K562 (cell line): ENCODE data around the gene VAMP4. TPM values are rescaled to one million over a fixed set of nuclear protein-coding genes. Genes with fewer than 3 reads are reported as not detected.

Source experiments
- ATAC-seq: fragments of 200-7000 bp; cut with Tn5 transposase; 3 replicates; pipeline ENCODE4 v1.9.1; 2020; ENCODE audit warnings: moderate library complexity
- BruUV-seq: library from RNA; stranded (reverse); fragments of 400-500 nt; replicated peaks from 2 replicates; lab custom pipeline; 2021; lab: Mats Ljungman, UMichigan
- CTCF ChIA-PET: fragments of 300-600 bp; formaldehyde crosslinking; extraction: SDS; loops from one replicate; lab custom pipeline; 2021; ENCODE audit warnings: low intra/inter-chr PET ratio; lab: Yijun Ruan, JAX
- POLR2A ChIA-PET: fragments of 300-600, 350-650 bp; sonication (Branson Sonifier 250); formaldehyde crosslinking; extraction: SDS; loops from one replicate; lab custom pipeline; 2021; ENCODE audit warnings: antibody characterized with exemption, inconsistent platforms; lab: Yijun Ruan, JAX
- DNase-seq, 4 experiments: peaks; one replicate each; pipeline versions ENCODE4 v3.0.0 to v3.0.0-alpha.2; 2011 to 2018; ENCODE audit warnings: low spot score in 3 of 4, mixed read lengths in 3 of 4; ENCODE audit errors: extremely low read depth in 1 of 4
- FAIRE-seq: peaks from 2 replicates; lab custom pipeline; 2011; peaks lifted over from hg19 to GRCh38; lab: Jason Lieb, UNC
- H2AFZ ChIP-seq: 2 replicates; pipeline ENCODE4 v1.6.0; 2011; ENCODE audit warnings: low read depth, low read length, control low read depth, inconsistent platforms
- H3K27ac ChIP-seq: fragments of 200-600 bp; 3 replicates; pipeline ENCODE4 v1.8.0; 2011; ENCODE audit warnings: low read depth, mild to moderate bottlenecking, control low read depth, inconsistent platforms, low read length, moderate library complexity, mixed read lengths; ENCODE audit errors: extremely low read depth
- H3K27me3 ChIP-seq, 2 experiments: fragments of 300-600 bp in 1 of 2; 2 replicates in 1 of 2; 3 replicates in 1 of 2; pipeline versions ENCODE4 v1.6.0 to v1.8.0; 2011; ENCODE audit warnings: inconsistent platforms in 2 of 2, low read length in 2 of 2, mild to moderate bottlenecking in 1 of 2, mixed read lengths in 1 of 2, moderate library complexity in 1 of 2; ENCODE audit not compliant: control insufficient read depth in 2 of 2, insufficient read depth in 2 of 2
- H3K36me3 ChIP-seq: fragments of 300-600 bp; 3 replicates; pipeline ENCODE4 v1.8.0; 2011; ENCODE audit warnings: mild to moderate bottlenecking, low read length, inconsistent platforms; ENCODE audit not compliant: control insufficient read depth, insufficient read depth
- H3K4me1 ChIP-seq, 2 experiments: fragments of 200-600 bp in 1 of 2; replicated peaks in 1 of 2; 2 replicates in 1 of 2; 3 replicates in 1 of 2; pipeline versions ENCODE4 v1.5.1 to v1.8.0; 2011; ENCODE audit warnings: inconsistent platforms in 2 of 2, low read length in 2 of 2, mild to moderate bottlenecking in 1 of 2, mixed read lengths in 1 of 2, moderate library complexity in 1 of 2; ENCODE audit not compliant: control insufficient read depth in 2 of 2, insufficient read depth in 2 of 2
- H3K4me2 ChIP-seq: 2 replicates; pipeline ENCODE4 v1.6.1; 2011; ENCODE audit warnings: low read length, control low read depth, inconsistent platforms, mixed read lengths; ENCODE audit not compliant: insufficient read depth
- H3K4me3 ChIP-seq: fragments of 200-600 bp; sonication (generic), shearing (Covaris generic); 2 replicates; pipeline ENCODE4 v1.5.1; 2016; ENCODE audit warnings: control low read depth, inconsistent platforms
- H3K79me2 ChIP-seq: fragments of 200-600 bp; 3 replicates; pipeline ENCODE4 v1.8.0; 2011; ENCODE audit warnings: low read length, inconsistent platforms; ENCODE audit not compliant: control insufficient read depth, insufficient read depth
- H3K9ac ChIP-seq, 2 experiments: 2 replicates each; pipeline versions ENCODE4 v1.6.0 to v1.6.1; 2011; ENCODE audit warnings: low read depth in 2 of 2, low read length in 2 of 2, control low read depth in 1 of 2, inconsistent platforms in 1 of 2, mild to moderate bottlenecking in 1 of 2, mixed read lengths in 1 of 2; ENCODE audit not compliant: insufficient read depth in 1 of 2
- H3K9me1 ChIP-seq: one replicate; pipeline ENCODE4 v1.6.0; 2011; ENCODE audit warnings: inconsistent platforms, mild to moderate bottlenecking, low read length, moderate library complexity; ENCODE audit not compliant: control insufficient read depth, insufficient read depth
- H3K9me3 ChIP-seq: replicated peaks from 2 replicates; pipeline ENCODE4 v1.5.1; 2011; ENCODE audit warnings: low read depth, low read length, inconsistent platforms; ENCODE audit not compliant: control insufficient read depth, insufficient read depth
- H4K20me1 ChIP-seq: replicated peaks from 2 replicates; pipeline ENCODE4 v1.6.1; 2011; ENCODE audit warnings: low read length, inconsistent platforms, mixed read lengths; ENCODE audit not compliant: control insufficient read depth, insufficient read depth
- ATF7 ChIP-seq: fragments of 450-650 bp; IDR thresholded peaks from 2 replicates; pipeline ENCODE4 v1.7.1; 2014; ENCODE audit warnings: mild to moderate bottlenecking, moderate library complexity
- BRD9 ChIP-seq: fragments of 450-650 bp; IDR thresholded peaks from 2 replicates; pipeline ENCODE4 v1.6.1; 2018; ENCODE audit warnings: low read depth; ENCODE audit not compliant: partially characterized antibody
- C11orf30 ChIP-seq: fragments of 450-650 bp; IDR thresholded peaks from 2 replicates; pipeline ENCODE4 v1.6.1; 2016; ENCODE audit warnings: low read depth, mild to moderate bottlenecking
- CBX8 ChIP-seq: fragments of 200-600 bp; sonication (generic); IDR thresholded peaks from 2 replicates; pipeline ENCODE4 v1.6.1; 2012; ENCODE audit warnings: borderline replicate concordance, mixed run types, low read depth, mild to moderate bottlenecking, moderate library complexity, mixed read lengths, low read length, control low read depth, inconsistent platforms; ENCODE audit not compliant: poor library complexity, severe bottlenecking; ENCODE audit errors: extremely low read depth
- CEBPB ChIP-seq: fragments of 450-650 bp; IDR thresholded peaks from 2 replicates; pipeline ENCODE4 v1.6.1; 2016; ENCODE audit warnings: missing genetic modification characterization, missing compliant biosample characterization
- GABPB1 ChIP-seq: sonication (generic); formaldehyde crosslinking; IDR thresholded peaks from 2 replicates; pipeline ENCODE4 v1.8.0; 2022; ENCODE audit warnings: mild to moderate bottlenecking, missing genetic modification reagents
- HMGXB4 ChIP-seq: sonication (generic); formaldehyde crosslinking; IDR thresholded peaks from 2 replicates; pipeline ENCODE4 v1.8.1; 2023; ENCODE audit warnings: mild to moderate bottlenecking, missing genetic modification reagents
- KLF13 ChIP-seq: fragments of 450-650 bp; IDR thresholded peaks from 2 replicates; pipeline ENCODE4 v1.6.1; 2016; ENCODE audit warnings: missing genetic modification characterization, low read depth, mild to moderate bottlenecking, missing compliant biosample characterization, moderate library complexity, borderline replicate concordance
- MTA1 ChIP-seq: fragments of 450-650 bp; IDR thresholded peaks from 2 replicates; pipeline ENCODE4 v1.6.1; 2017; ENCODE audit warnings: borderline replicate concordance
- NR1H2 ChIP-seq: sonication (generic); formaldehyde crosslinking; IDR thresholded peaks from 2 replicates; pipeline ENCODE4 v1.4.0; 2020; ENCODE audit warnings: mild to moderate bottlenecking, missing genetic modification reagents
- NR3C1 ChIP-seq: sonication (generic); formaldehyde crosslinking; IDR thresholded peaks from 2 replicates; pipeline ENCODE4 v1.8.1; 2022; ENCODE audit warnings: missing genetic modification reagents
- NRF1 ChIP-seq, 2 experiments: fragments of 450-650 bp; IDR thresholded peaks in 1 of 2; conservative IDR thresholded peaks in 1 of 2; 2 replicates each; pipeline ENCODE4 v1.6.1; 2014; ENCODE audit warnings: mild to moderate bottlenecking in 2 of 2
- PATZ1 ChIP-seq: fragments of 250-450 bp; sonication (Bioruptor Pico); IDR thresholded peaks from 2 replicates; pipeline ENCODE4 v1.5.0; 2020; ENCODE audit warnings: mild to moderate bottlenecking, borderline replicate concordance
- RHOXF2B ChIP-seq: fragments of 250-450 bp; sonication (Bioruptor Pico); conservative IDR thresholded peaks from 2 replicates; pipeline ENCODE4 v1.5.1; 2021
- SMAD3 ChIP-seq: fragments of 450-650 bp; formaldehyde crosslinking; conservative IDR thresholded peaks from 2 replicates; pipeline ENCODE4 v1.4.0; 2020; ENCODE audit warnings: mild to moderate bottlenecking
- SNAPC5 ChIP-seq: fragments of 250-450 bp; sonication (Bioruptor Pico); IDR thresholded peaks from 2 replicates; pipeline ENCODE4 v1.8.0; 2021; ENCODE audit warnings: moderate library complexity, mild to moderate bottlenecking, inconsistent platforms
- SNIP1 ChIP-seq: fragments of 450-650 bp; IDR thresholded peaks from 2 replicates; pipeline ENCODE4 v1.7.1; 2017; ENCODE audit warnings: low read depth, mild to moderate bottlenecking
- SP1 ChIP-seq: sonication (generic); formaldehyde crosslinking; IDR thresholded peaks from 2 replicates; pipeline ENCODE4 v1.8.1; 2022; ENCODE audit warnings: mild to moderate bottlenecking, missing genetic modification reagents
- SRSF3 ChIP-seq: fragments of 200-400 bp; formaldehyde crosslinking; IDR thresholded peaks from 2 replicates; pipeline ENCODE4 v1.6.1; 2016; ENCODE audit warnings: mild to moderate bottlenecking, low read length, moderate library complexity; ENCODE audit not compliant: insufficient read depth
- ZNF764 ChIP-seq: fragments of 250-450 bp; sonication (Bioruptor Pico); IDR thresholded peaks from 2 replicates; pipeline ENCODE4 v1.4.0; 2020; ENCODE audit warnings: low read depth, mild to moderate bottlenecking, moderate library complexity
- WGBS: fragments of 100-300 bp; shearing (Covaris generic); methylation state at CpG from one replicate; pipeline ENCODE4 v1.1.6; 2016; ENCODE audit warnings: low coverage, mixed read lengths; ENCODE audit not compliant: insufficient coverage; ENCODE audit errors: missing lambda C conversion rate; 5-methylcytosine and 5-hydroxymethylcytosine counted together
- in situ Hi-C: fragments of 300-500 bp; cut with MboI; formaldehyde crosslinking; loops from 4 replicates; pipeline ENCODE4 v1.15.0; 2018; ENCODE audit warnings: inconsistent platforms, mixed read lengths
- intact Hi-C: fragments of 100-400 bp; cut with micrococcal nuclease; formaldehyde crosslinking; loops from 2 replicates; pipeline ENCODE4 v1.14.2; 2022
- polyA plus RNA-seq, 8 experiments: library from polyadenylated mRNA; depleted of rRNA in 4 of 8; stranded (reverse) in 5 of 8; unstranded in 3 of 8; fragments of >200 nt; fragmentation: Nextera tagmentation in 2 of 8; fragmentation: Illumina TruSeq in 1 of 8; extraction: Ambion mirVana in 2 of 8; extraction: Trizol in 1 of 8; gene quantifications; 2 replicates each; pipeline versions ENCODE4 v1.2.1 to v1.2.3, GENCODE V29; 2011 to 2014; ENCODE audit warnings: inconsistent platforms in 1 of 8, missing spikeins in 1 of 8
- total RNA-seq, 7 experiments: library from RNA; depleted of rRNA in 6 of 7; stranded (reverse); fragments of >200 nt in 6 of 7; fragmentation: Illumina TruSeq in 2 of 7; extraction: Trizol in 2 of 7; gene quantifications; 2 replicates each; pipeline versions ENCODE4 v1.2.1 to v1.2.3, GENCODE V29; 2011 to 2021; ENCODE audit warnings: low replicate concordance in 1 of 7

The VAMP4 gene
- total and polyA plus RNA-seq, 9 of the 15 experiments (the other 6 are each of a cell fraction or from before 2014, with no cell fraction given): 3.3 to 21.4 (median 11.9) TPM

GRCh38 chr1:171769171-171769570, 27.3 kb upstream of the VAMP4 start (continued):
- TF ChIP-seq PATZ1 (CRISPR knock-in tag): no peak
- no peak for TF ChIP-seq CEBPB (tag)
- TF ChIP-seq SNIP1: no peak
- TF ChIP-seq GABPB1 (CRISPR knock-in tag): no peak
- TF ChIP-seq NR3C1 (CRISPR knock-in tag): no peak
- TF ChIP-seq C11orf30: peak; percentile 95
- TF ChIP-seq SNAPC5 (CRISPR knock-in tag): no peak
- TF ChIP-seq SRSF3: no peak
- no peak for TF ChIP-seq KLF13 (tag)

GRCh38 chr1:171763764-171764163, 21.9 kb upstream of the VAMP4 start:
- TF ChIP-seq NRF1 (conservative IDR thresholded peaks at IDR 0.05 in 1 of 2, IDR thresholded peaks at IDR 0.05 in 1 of 2) (no peak), HMGXB4 (CRISPR knock-in tag) (no peak), SMAD3 (no peak), NR1H2 (CRISPR knock-in tag) (no peak), MTA1 (no peak), ZNF764 (no peak), RHOXF2B (CRISPR knock-in tag) (no peak), SP1 (CRISPR knock-in tag) (no peak), CBX8 (no peak), BRD9 (no peak), ATF7 (no peak)
- in situ Hi-C loops (no loop called here), intact Hi-C loops (loop anchor here (2.0 kb wide), 2 partner anchors 17 to 21 kb away; partner anchors contain the start of genes METTL13 and VAMP4)
- ChIA-PET CTCF (no interaction called here), POLR2A (interaction anchor here (1.0 to 1.6 kb wide), 2 partner anchors 9 to 12 kb away, joined by 3 to 5 read pairs; no protein-coding TSS in a partner anchor)
- DNase-seq: no peak
- H3K36me3 ChIP-seq: no peaks in the 10 kb centered on the region
- peak overlapping the region; percentile 92 for H2AFZ ChIP-seq
- H3K27ac ChIP-seq: 0 out of 3 replicates have a peak overlapping the region, but pooled peaks have one; percentile 14
- no peaks in the 10 kb centered on the region for H3K9me3 ChIP-seq
- H3K4me3 ChIP-seq: no peak overlapping the region
- H3K4me2 ChIP-seq: no peak overlapping the region
- no peaks in the 10 kb centered on the region for H3K79me2 ChIP-seq
- WGBS: 69% methylated on average over 6 of the region's 6 CpGs
- H3K9ac ChIP-seq: no peak overlapping the region; a peak in 1 of 4 replicates
- H4K20me1 ChIP-seq: no peaks in the 10 kb centered on the region
- H3K4me1 ChIP-seq: peaks cover 14 to 23% of the 10 kb centered on the region in 2 experiments; a peak in 4 of 5 replicates
- FAIRE-seq: no peak
- ATAC-seq: peak; percentile 22; the same call in 2 of the 3 replicates
- no peaks in the 10 kb centered on the region for H3K27me3 ChIP-seq
- no peaks in the 10 kb centered on the region for H3K9me1 ChIP-seq
- BruUV-seq: no TSS peak
